ENCODE measurements around the gene MEIOB. TPM values are rescaled to one million over a fixed set of nuclear protein-coding genes. Genes with fewer than 3 reads are reported as not detected.

Gene MEIOB
- total RNA-seq, 1 experiment from 2014 or later = not detected

- BruUV-seq (replicated peaks) = no TSS peak
- H2AFZ ChIP-seq (ENCODE audit: low read length) = no peak overlapping the region
- H3K9ac ChIP-seq (ENCODE audit: low read length) = no peak overlapping the region
- no peak overlapping the region for H3K4me3 ChIP-seq (ENCODE audit: low read length)
- intact Hi-C loops (cut with micrococcal nuclease) = no loop called here
- H3K4me2 ChIP-seq (ENCODE audit: low read length) = no peak overlapping the region
- H3F3A ChIP-seq (ENCODE audit: low read length, unreplicated experiment) = no peaks in the 10 kb centered on the region
- ChIA-PET CTCF (no interaction called here), POLR2A (ENCODE audit: unreplicated experiment) (interaction anchor here (0.5 kb wide), 1 partner anchor 26 kb away, joined by 6 read pairs; no protein-coding TSS in a partner anchor)
- DNase-seq (no peak), ATAC-seq (no peak)
- no peaks in the 10 kb centered on the region for H3K9me2 ChIP-seq (replicated peaks; ENCODE audit: low read length)
- H3K27me3 ChIP-seq (ENCODE audit: low read length) = peaks cover 36% of the 10 kb centered on the region
- no peaks in the 10 kb centered on the region for H4K20me1 ChIP-seq (ENCODE audit: low read length)
- no peak overlapping the region for H3K27ac ChIP-seq (ENCODE audit: low read length)
- H3K79me2 ChIP-seq (ENCODE audit: low read length) = no peaks in the 10 kb centered on the region
- H3K9me3 ChIP-seq (ENCODE audit: low read length) = no peaks in the 10 kb centered on the region
- TF ChIP-seq EZH2phosphoT487 (IDR thresholded peaks at IDR 0.05; ENCODE audit: borderline replicate concordance, low read length) (no peak), CTCF (conservative IDR thresholded peaks at IDR 0.05; ENCODE audit: low read depth, low read length) (no peak), EZH2 (IDR thresholded peaks at IDR 0.05; ENCODE audit: low read length, unreplicated experiment) (no peak)
- no peaks in the 10 kb centered on the region for H3K36me3 ChIP-seq (ENCODE audit: low read depth, low read length)
- H3K4me1 ChIP-seq (ENCODE audit: insufficient read depth, low read length) = peaks cover 11% of the 10 kb centered on the region
Observed at GRCh38 chr16:1915732-1916639, 44.0 kb upstream of the MEIOB start.

- Histone ChIP-seq H3K4me1 (ENCODE audit: insufficient read depth, low read length) (peaks cover 11% of the 10 kb centered on the region), H3K4me2 (ENCODE audit: low read length) (no peak overlapping the region), H3K27me3 (ENCODE audit: low read length) (peaks cover 28% of the 10 kb centered on the region), H3K36me3 (ENCODE audit: low read depth, low read length) (no peaks in the 10 kb centered on the region), H3K9me2 (replicated peaks; ENCODE audit: low read length) (no peaks in the 10 kb centered on the region), H3K9me3 (ENCODE audit: low read length) (no peaks in the 10 kb centered on the region), H3F3A (ENCODE audit: low read length, unreplicated experiment) (no peaks in the 10 kb centered on the region), H2AFZ (ENCODE audit: low read length) (no peak overlapping the region), H3K27ac (ENCODE audit: low read length) (no peak overlapping the region), H4K20me1 (ENCODE audit: low read length) (no peaks in the 10 kb centered on the region), H3K9ac (ENCODE audit: low read length) (no peak overlapping the region), H3K4me3 (ENCODE audit: low read length) (no peak overlapping the region), H3K79me2 (ENCODE audit: low read length) (no peaks in the 10 kb centered on the region)
- no peak for DNase-seq
- ChIA-PET CTCF (no interaction called here), POLR2A (ENCODE audit: unreplicated experiment) (no interaction called here)
- no TSS peak for BruUV-seq (replicated peaks)
- intact Hi-C loops (cut with micrococcal nuclease) = no loop called here
- no peak for ATAC-seq
- TF ChIP-seq CTCF (conservative IDR thresholded peaks at IDR 0.05; ENCODE audit: low read depth, low read length) (no peak), EZH2phosphoT487 (IDR thresholded peaks at IDR 0.05; ENCODE audit: borderline replicate concordance, low read length) (no peak), EZH2 (IDR thresholded peaks at IDR 0.05; ENCODE audit: low read length, unreplicated experiment) (no peak)
Observed at GRCh38 chr16:1914988-1915387, 43.0 kb upstream of the MEIOB start.

- ATAC-seq (no peak), DNase-seq (no peak)
- Histone ChIP-seq H3K27ac (ENCODE audit: low read length) (no peak overlapping the region), H2AFZ (ENCODE audit: low read length) (no peak overlapping the region), H3K36me3 (ENCODE audit: low read depth, low read length) (no peaks in the 10 kb centered on the region), H3K79me2 (ENCODE audit: low read length) (no peaks in the 10 kb centered on the region), H3K27me3 (ENCODE audit: low read length) (peaks cover 20% of the 10 kb centered on the region), H3K4me3 (ENCODE audit: low read length) (no peak overlapping the region), H4K20me1 (ENCODE audit: low read length) (no peaks in the 10 kb centered on the region), H3K9ac (ENCODE audit: low read length) (no peak overlapping the region), H3K9me3 (ENCODE audit: low read length) (no peaks in the 10 kb centered on the region), H3K4me1 (ENCODE audit: insufficient read depth, low read length) (peaks cover 11% of the 10 kb centered on the region), H3K4me2 (ENCODE audit: low read length) (no peak overlapping the region), H3F3A (ENCODE audit: low read length, unreplicated experiment) (no peaks in the 10 kb centered on the region), H3K9me2 (replicated peaks; ENCODE audit: low read length) (no peaks in the 10 kb centered on the region)
- CTCF ChIA-PET = no interaction called here
- intact Hi-C loops (cut with micrococcal nuclease) = no loop called here
- BruUV-seq (replicated peaks) = no TSS peak
- TF ChIP-seq EZH2 (IDR thresholded peaks at IDR 0.05; ENCODE audit: low read length, unreplicated experiment) (no peak), CTCF (conservative IDR thresholded peaks at IDR 0.05; ENCODE audit: low read depth, low read length) (no peak), EZH2phosphoT487 (IDR thresholded peaks at IDR 0.05; ENCODE audit: borderline replicate concordance, low read length) (no peak)
- POLR2A ChIA-PET (ENCODE audit: unreplicated experiment) = interaction anchor here (0.6 kb wide), 1 partner anchor 14 kb away, joined by 3 read pairs; no protein-coding TSS in a partner anchor
Observed at GRCh38 chr16:1914084-1914608, 42.2 kb upstream of the MEIOB start.
